H9 (cell line): ENCODE measurements around the gene PHKA1. TPM values are rescaled to one million over a fixed set of nuclear protein-coding genes. Genes with fewer than 3 reads are reported as not detected.

ENCODE experiments used
- DNase-seq: peaks from one replicate; pipeline ENCODE4 v3.0.0-alpha.2; 2017
- H2AFZ ChIP-seq: one replicate; pipeline ENCODE4 v1.6.1; 2013; ENCODE audit warnings: mild to moderate bottlenecking, low read length, control low read depth, moderate library complexity
- H2AK5ac ChIP-seq: 2 replicates; pipeline ENCODE4 v1.6.1; 2013; ENCODE audit warnings: low read length, control low read depth, mixed read lengths; ENCODE audit not compliant: insufficient read length
- H2BK120ac ChIP-seq: one replicate; pipeline ENCODE4 v1.6.1; 2013; ENCODE audit warnings: low read depth, mild to moderate bottlenecking, low read length, control low read depth, inconsistent platforms; ENCODE audit not compliant: poor library complexity, severe bottlenecking
- H2BK12ac ChIP-seq: 2 replicates; pipeline ENCODE4 v1.6.1; 2013; ENCODE audit warnings: low read length, control low read depth, mixed read lengths, low read depth; ENCODE audit not compliant: insufficient read length
- H2BK15ac ChIP-seq: 2 replicates; pipeline ENCODE4 v1.6.1; 2013; ENCODE audit warnings: low read depth, low read length, control low read depth
- H2BK20ac ChIP-seq: one replicate; pipeline ENCODE4 v1.6.1; 2013; ENCODE audit warnings: low read depth, mild to moderate bottlenecking, low read length, control low read depth, inconsistent platforms; ENCODE audit not compliant: poor library complexity, severe bottlenecking
- H2BK5ac ChIP-seq: 2 replicates; pipeline ENCODE4 v1.6.1; 2013; ENCODE audit warnings: low read length, control low read depth, mixed read lengths; ENCODE audit not compliant: insufficient read length
- H3K14ac ChIP-seq: 2 replicates; pipeline ENCODE4 v1.6.1; 2013; ENCODE audit warnings: low read length, control low read depth; ENCODE audit not compliant: insufficient read depth
- H3K18ac ChIP-seq: 2 replicates; pipeline ENCODE4 v1.6.1; 2013; ENCODE audit warnings: low read depth, mild to moderate bottlenecking, mixed read lengths, low read length, control low read depth; ENCODE audit not compliant: insufficient read length
- H3K23ac ChIP-seq: 2 replicates; pipeline ENCODE4 v1.6.1; 2013; ENCODE audit warnings: low read length, control low read depth, mixed read lengths, low read depth; ENCODE audit not compliant: insufficient read length
- H3K23me2 ChIP-seq: 2 replicates; pipeline ENCODE4 v1.6.1; 2013; ENCODE audit warnings: low read depth, mild to moderate bottlenecking, mixed read lengths, low read length, control low read depth; ENCODE audit not compliant: insufficient read length, poor library complexity, severe bottlenecking
- H3K27ac ChIP-seq: 2 replicates; pipeline ENCODE4 v1.5.1; 2013; ENCODE audit warnings: low read length, control low read depth, mixed read lengths, low read depth; ENCODE audit not compliant: insufficient read length
- H3K27me3 ChIP-seq: 2 replicates; pipeline ENCODE4 v1.6.1; 2013; ENCODE audit warnings: low read length, control low read depth, inconsistent platforms; ENCODE audit not compliant: insufficient read depth
- H3K4ac ChIP-seq: 2 replicates; pipeline ENCODE4 v1.6.1; 2013; ENCODE audit warnings: low read depth, mild to moderate bottlenecking, control low read depth, inconsistent platforms, low read length, moderate library complexity
- H3K4me1 ChIP-seq: 2 replicates; pipeline ENCODE4 v1.6.1; 2013; ENCODE audit warnings: low read length, control low read depth, inconsistent platforms; ENCODE audit not compliant: insufficient read depth
- H3K4me2 ChIP-seq: 2 replicates; pipeline ENCODE4 v1.6.1; 2013; ENCODE audit warnings: low read length, control low read depth, mixed read lengths; ENCODE audit not compliant: insufficient read length, insufficient read depth
- H3K56ac ChIP-seq: 2 replicates; pipeline ENCODE4 v1.6.1; 2013; ENCODE audit warnings: low read depth, mild to moderate bottlenecking, mixed read lengths, low read length, control low read depth; ENCODE audit not compliant: insufficient read length
- H3K79me1 ChIP-seq: 2 replicates; pipeline ENCODE4 v1.6.1; 2013; ENCODE audit warnings: low read depth, mild to moderate bottlenecking, moderate library complexity, low read length, control low read depth, inconsistent platforms; ENCODE audit not compliant: insufficient read depth, poor library complexity, severe bottlenecking
- H3K79me2 ChIP-seq: 2 replicates; pipeline ENCODE4 v1.6.1; 2013; ENCODE audit warnings: low read length, control low read depth, inconsistent platforms; ENCODE audit not compliant: insufficient read depth
- H3K9ac ChIP-seq: 2 replicates; pipeline ENCODE4 v1.6.1; 2013; ENCODE audit warnings: low read length, control low read depth, mixed read lengths; ENCODE audit not compliant: insufficient read length; ENCODE audit errors: extremely low read depth
- H3K9me3 ChIP-seq: one replicate; pipeline ENCODE4 v1.6.1; 2013; ENCODE audit warnings: low read depth, low read length, inconsistent platforms; ENCODE audit not compliant: control insufficient read depth
- H3T11ph ChIP-seq: one replicate; pipeline ENCODE4 v1.6.1; 2013; ENCODE audit warnings: mild to moderate bottlenecking, low read length, control low read depth, inconsistent platforms
- H4K20me1 ChIP-seq: one replicate; pipeline ENCODE4 v1.6.1; 2013; ENCODE audit not compliant: control insufficient read depth, insufficient read length, insufficient read depth
- H4K5ac ChIP-seq: 2 replicates; pipeline ENCODE4 v1.6.1; 2013; ENCODE audit warnings: low read depth, mild to moderate bottlenecking, mixed read lengths, low read length, control low read depth; ENCODE audit not compliant: insufficient read length
- H4K8ac ChIP-seq: replicated peaks from 2 replicates; pipeline ENCODE4 v1.6.1; 2013; ENCODE audit warnings: low read length, control low read depth, mixed read lengths, low read depth; ENCODE audit not compliant: insufficient read length
- H4K91ac ChIP-seq: 2 replicates; pipeline ENCODE4 v1.6.1; 2013; ENCODE audit warnings: low read depth, mild to moderate bottlenecking, moderate library complexity, mixed read lengths, low read length, control low read depth; ENCODE audit not compliant: insufficient read length
- H3K27ac Mint-ChIP-seq, 3 experiments: 2 replicates in 2 of 3; 3 replicates in 1 of 3; pipeline ENCODE4 v1.8.0; 2020 to 2021; ENCODE audit warnings: mixed read lengths in 3 of 3, mild to moderate bottlenecking in 1 of 3, moderate library complexity in 1 of 3
- H3K27me3 Mint-ChIP-seq: 2 replicates; pipeline ENCODE4 v1.8.0; 2021; ENCODE audit warnings: low read depth, mild to moderate bottlenecking, moderate library complexity, mixed read lengths
- H3K36me3 Mint-ChIP-seq, 3 experiments: 2 replicates in 2 of 3; 3 replicates in 1 of 3; pipeline ENCODE4 v1.8.0; 2020 to 2021; ENCODE audit warnings: low read depth in 3 of 3, mixed read lengths in 3 of 3; ENCODE audit not compliant: insufficient read depth in 1 of 3
- H3K4me1 Mint-ChIP-seq, 2 experiments: 2 replicates each; pipeline ENCODE4 v1.8.0; 2020; ENCODE audit warnings: mixed read lengths in 2 of 2
- H3K4me3 Mint-ChIP-seq, 2 experiments: 2 replicates in 1 of 2; 3 replicates in 1 of 2; pipeline ENCODE4 v1.8.0; 2020 to 2021; ENCODE audit warnings: mild to moderate bottlenecking in 2 of 2, mixed read lengths in 2 of 2, moderate library complexity in 1 of 2
- H3K9me3 Mint-ChIP-seq, 2 experiments: 2 replicates in 1 of 2; 3 replicates in 1 of 2; pipeline ENCODE4 v1.8.0; 2020; ENCODE audit warnings: mild to moderate bottlenecking in 2 of 2, mixed read lengths in 2 of 2, moderate library complexity in 1 of 2
- WGBS: extraction: QIAGEN DNeasy Blood & Tissue Kit; methylation state at CpG from one replicate; pipeline ENCODE4 v1.1.7; 2013; ENCODE audit warnings: missing lambda C conversion rate, low lambda C conversion rate, mixed read lengths; ENCODE audit not compliant: insufficient read length; ENCODE audit errors: extremely low coverage; 5-methylcytosine and 5-hydroxymethylcytosine counted together
- total RNA-seq: library from RNA; stranded (reverse); gene quantifications from 2 replicates; pipeline ENCODE4 v1.2.1, GENCODE V29; 2021
- TF ChIP-seq, protein P1 (sequence below): fragments of 200-600 bp; sonication (generic); conservative IDR thresholded peaks from 3 replicates; pipeline ENCODE4 v1.8.0; 2021; ENCODE audit warnings: antibody characterized with exemption, mild to moderate bottlenecking

Gene PHKA1
- total RNA-seq, 1 experiment from 2014 or later, result 6.6 TPM

- Histone ChIP-seq H3K23me2 (no peaks in the 10 kb centered on the region), H3K79me2 (no peaks in the 10 kb centered on the region), H3K4ac (no peak overlapping the region), H2BK12ac (no peak overlapping the region), H3K18ac (no peak overlapping the region), H3K14ac (no peak overlapping the region), H3K23ac (no peak overlapping the region), H4K5ac (no peak overlapping the region), H2BK120ac (no peak overlapping the region), H3K27me3 (no peaks in the 10 kb centered on the region), H3K9ac (no peak overlapping the region), H4K8ac (no peak overlapping the region), H3K27ac (no peak overlapping the region), H2BK5ac (no peak overlapping the region), H2BK15ac (no peak overlapping the region), H3K4me1 (no peaks in the 10 kb centered on the region), H3K79me1 (no peaks in the 10 kb centered on the region), H2AFZ (no peak overlapping the region), H3K4me2 (no peak overlapping the region), H3K9me3 (peaks cover 25% of the 10 kb centered on the region), H2BK20ac (no peak overlapping the region), H4K91ac (no peak overlapping the region), H3K56ac (no peak overlapping the region), H3T11ph (no peak overlapping the region), H2AK5ac (no peak overlapping the region), H4K20me1 (no peaks in the 10 kb centered on the region)
- Mint-ChIP-seq H3K27ac (no peak overlapping the region), H3K36me3 (peaks cover 0 to 14% (median 3%) of the 10 kb centered on the region in 3 experiments; a peak in 4 of 7 replicates), H3K4me3 (no peak overlapping the region), H3K9me3 (peaks cover 37 to 46% of the 10 kb centered on the region in 2 experiments), H3K27me3 (no peaks in the 10 kb centered on the region), H3K4me1 (no peaks in the 10 kb centered on the region)
- no peak for DNase-seq
- WGBS, result no CpG with 5 or more reads among the region's 1 CpG
- TF ChIP-seq, protein P1, sequence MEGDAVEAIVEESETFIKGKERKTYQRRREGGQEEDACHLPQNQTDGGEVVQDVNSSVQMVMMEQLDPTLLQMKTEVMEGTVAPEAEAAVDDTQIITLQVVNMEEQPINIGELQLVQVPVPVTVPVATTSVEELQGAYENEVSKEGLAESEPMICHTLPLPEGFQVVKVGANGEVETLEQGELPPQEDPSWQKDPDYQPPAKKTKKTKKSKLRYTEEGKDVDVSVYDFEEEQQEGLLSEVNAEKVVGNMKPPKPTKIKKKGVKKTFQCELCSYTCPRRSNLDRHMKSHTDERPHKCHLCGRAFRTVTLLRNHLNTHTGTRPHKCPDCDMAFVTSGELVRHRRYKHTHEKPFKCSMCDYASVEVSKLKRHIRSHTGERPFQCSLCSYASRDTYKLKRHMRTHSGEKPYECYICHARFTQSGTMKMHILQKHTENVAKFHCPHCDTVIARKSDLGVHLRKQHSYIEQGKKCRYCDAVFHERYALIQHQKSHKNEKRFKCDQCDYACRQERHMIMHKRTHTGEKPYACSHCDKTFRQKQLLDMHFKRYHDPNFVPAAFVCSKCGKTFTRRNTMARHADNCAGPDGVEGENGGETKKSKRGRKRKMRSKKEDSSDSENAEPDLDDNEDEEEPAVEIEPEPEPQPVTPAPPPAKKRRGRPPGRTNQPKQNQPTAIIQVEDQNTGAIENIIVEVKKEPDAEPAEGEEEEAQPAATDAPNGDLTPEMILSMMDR, result no peak
Measured at GRCh38 chrX:72652082-72652481, 62.0 kb downstream of the PHKA1 start.
